Measurements from ENCODE around the gene STRN. TPM values are rescaled to one million over a fixed set of nuclear protein-coding genes. Genes with fewer than 3 reads are reported as not detected.

STRN gene
- total RNA-seq, 2 donors from 2014 or later = 29.2 to 36.0 TPM

DNA sequence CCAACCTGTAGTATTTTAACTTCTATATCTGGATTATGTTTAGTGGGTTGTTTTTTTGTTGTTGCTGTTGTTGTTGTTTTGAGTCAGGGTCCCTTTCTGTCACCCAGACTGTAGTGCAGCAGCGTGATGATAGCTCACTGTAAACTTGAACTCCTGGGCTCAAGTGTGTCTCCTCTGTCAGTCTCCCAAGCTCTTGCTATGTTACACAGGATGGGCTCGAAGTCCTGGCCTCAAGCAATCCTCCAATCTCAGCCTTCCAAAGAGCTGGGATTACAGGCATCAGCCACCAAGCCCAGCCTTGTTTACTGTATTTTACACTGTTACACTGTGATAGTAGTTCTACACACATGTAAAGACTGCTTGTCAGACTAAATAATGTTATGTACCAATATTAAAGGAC lies 9.7 kb upstream of the STRN start:
- no peaks in the 10 kb centered on the region for H3K27me3 Mint-ChIP-seq
- no peak overlapping the region for H3K27ac Mint-ChIP-seq
- H3K36me3 Mint-ChIP-seq (ENCODE audit: low read depth) = peaks cover 2% of the 10 kb centered on the region

DNA sequence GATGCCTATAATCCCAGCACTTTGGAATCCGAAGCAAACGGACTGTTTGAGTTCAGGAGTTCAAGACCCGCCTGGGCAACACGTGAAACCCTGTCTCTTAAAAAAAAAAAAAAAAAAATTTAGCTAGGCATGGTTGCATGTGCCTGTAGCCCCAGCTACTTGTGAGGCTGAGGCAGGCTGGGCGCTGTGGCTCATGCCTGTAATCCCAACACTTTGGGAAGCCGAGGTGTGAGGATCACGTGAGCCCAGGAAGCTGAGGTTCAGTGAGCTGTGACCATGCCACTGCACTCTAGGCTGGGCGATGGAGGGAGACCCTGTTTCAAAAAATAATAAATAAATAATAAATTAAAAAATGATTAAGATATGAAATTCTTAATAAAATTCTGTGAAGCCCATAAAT lies 9.0 kb upstream of the STRN start:
- DNase-seq (no peak), ATAC-seq (no peak)
- no peaks in the 10 kb centered on the region for H3K9me3 ChIP-seq (ENCODE audit: control insufficient read depth, low read length, poor library complexity, severe bottlenecking)
- no peak overlapping the region for H3K4me3 Mint-ChIP-seq
- no peaks in the 10 kb centered on the region for H3K4me1 Mint-ChIP-seq
- no peaks in the 10 kb centered on the region for H3K27me3 Mint-ChIP-seq
- peaks cover 2% of the 10 kb centered on the region for H3K36me3 Mint-ChIP-seq (ENCODE audit: low read depth)
- H3K27ac Mint-ChIP-seq = no peak overlapping the region

More for the DNA sequence above, 9.7 kb upstream of the STRN start:
- DNase-seq (no peak), ATAC-seq (no peak)
- no peak overlapping the region for H3K4me3 Mint-ChIP-seq
- no peaks in the 10 kb centered on the region for H3K9me3 ChIP-seq (ENCODE audit: control insufficient read depth, low read length, poor library complexity, severe bottlenecking)
- no peaks in the 10 kb centered on the region for H3K4me1 Mint-ChIP-seq

DNA sequence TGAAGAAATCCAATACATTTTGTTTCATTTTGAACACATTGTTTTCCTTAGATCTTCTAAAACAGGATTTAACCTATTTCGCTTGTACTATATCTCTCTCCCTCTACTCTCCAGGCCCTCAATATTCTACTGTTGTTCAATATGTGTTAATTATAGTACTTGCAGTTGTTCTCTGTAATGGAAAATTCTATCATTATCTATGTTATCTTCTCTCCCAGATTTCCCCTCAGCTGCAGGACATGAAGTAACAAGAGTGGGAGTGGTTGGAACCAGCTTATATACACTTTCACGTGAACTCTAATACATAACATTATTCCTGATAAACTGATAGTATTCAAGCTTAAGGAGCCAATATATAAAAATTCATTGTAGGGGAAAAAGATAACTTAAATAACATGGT lies 7.0 kb upstream of the STRN start:
- no peaks in the 10 kb centered on the region for H3K9me3 ChIP-seq (ENCODE audit: control insufficient read depth, low read length, poor library complexity, severe bottlenecking)
- H3K4me1 Mint-ChIP-seq = no peaks in the 10 kb centered on the region
- no peak overlapping the region for H3K27ac Mint-ChIP-seq
- H3K36me3 Mint-ChIP-seq (ENCODE audit: low read depth) = no peaks in the 10 kb centered on the region
- DNase-seq = no peak
- no peak overlapping the region for H3K4me3 Mint-ChIP-seq
- no peak for ATAC-seq
- no peaks in the 10 kb centered on the region for H3K27me3 Mint-ChIP-seq

DNA sequence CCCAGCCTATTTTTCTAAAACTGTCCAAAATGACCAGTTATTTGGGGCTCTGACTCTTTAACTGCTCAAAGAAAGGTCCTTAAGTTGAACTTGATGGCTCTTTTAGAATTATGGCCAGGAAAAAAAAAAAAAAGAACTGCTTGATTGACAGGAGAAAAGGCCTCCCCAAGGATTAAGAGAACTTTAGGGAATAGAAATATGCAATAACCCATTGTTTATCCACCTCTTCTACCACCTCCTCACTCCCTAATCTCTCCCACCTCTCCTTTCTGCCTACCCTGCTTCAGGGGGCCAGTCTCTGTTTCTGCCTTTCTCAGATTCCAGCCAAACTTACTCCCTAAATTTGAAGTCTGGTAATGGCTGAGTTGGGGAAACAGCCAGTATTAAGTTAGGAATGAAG lies 5.7 kb upstream of the STRN start:
- no peak overlapping the region for H3K4me3 Mint-ChIP-seq
- H3K36me3 Mint-ChIP-seq (ENCODE audit: low read depth) = no peaks in the 10 kb centered on the region
- no peak overlapping the region for H3K27ac Mint-ChIP-seq
- no peaks in the 10 kb centered on the region for H3K27me3 Mint-ChIP-seq
- ATAC-seq (no peak), DNase-seq (no peak)
- peaks cover 8% of the 10 kb centered on the region for H3K4me1 Mint-ChIP-seq
- H3K9me3 ChIP-seq (ENCODE audit: control insufficient read depth, low read length, poor library complexity, severe bottlenecking) = no peaks in the 10 kb centered on the region

- Mint-ChIP-seq H3K4me3 (peak overlapping the region; percentile 99), H3K27me3 (no peaks in the 10 kb centered on the region), H3K4me1 (peaks cover 40% of the 10 kb centered on the region), H3K27ac (peak overlapping the region; percentile 99), H3K36me3 (ENCODE audit: low read depth) (no peaks in the 10 kb centered on the region)
- no peaks in the 10 kb centered on the region for H3K9me3 ChIP-seq (ENCODE audit: control insufficient read depth, low read length, poor library complexity, severe bottlenecking)
- no peak for ATAC-seq
- no peak for DNase-seq
These were observed 1.0 kb upstream of the STRN start for GRCh38 chr2:36967236-36967876.

DNA sequence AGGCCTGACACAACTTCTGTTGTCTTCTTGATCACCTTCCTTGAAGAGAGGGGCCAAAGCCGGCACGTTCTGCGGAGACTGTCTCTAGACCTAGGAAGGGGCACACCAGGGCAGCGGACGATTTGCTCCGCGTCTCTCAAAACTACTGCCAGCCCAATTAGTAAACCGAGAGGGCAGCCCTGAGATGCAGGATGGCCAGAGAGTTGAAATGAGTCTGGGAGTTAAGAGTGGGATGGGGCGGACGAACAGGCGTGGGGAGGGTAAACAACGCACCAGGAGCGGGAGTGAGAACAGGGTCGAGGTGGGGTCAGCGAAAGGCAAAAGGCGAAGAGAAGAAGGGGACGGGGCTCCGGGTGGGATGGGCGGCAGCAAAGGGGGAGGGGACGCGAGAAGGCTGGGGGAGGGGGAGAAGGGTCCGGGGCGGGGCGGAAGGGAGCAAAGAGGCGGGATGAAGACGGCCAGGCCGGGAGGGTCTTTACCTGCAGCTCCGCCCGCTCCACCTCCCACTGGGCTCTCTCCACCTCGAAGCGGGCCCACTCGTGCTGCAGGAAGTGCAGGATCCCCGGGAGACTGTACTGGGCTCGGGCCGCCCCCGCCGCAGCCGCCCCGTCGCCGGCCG lies 476 bp downstream of the STRN start:
- H3K36me3 Mint-ChIP-seq (ENCODE audit: low read depth) = peaks cover 6% of the 10 kb centered on the region
- H3K4me3 Mint-ChIP-seq = peak overlapping the region; percentile 99
- DNase-seq (peak in 2 of 3 donors; percentile 7 to 13), ATAC-seq (no peak)
- H3K4me1 Mint-ChIP-seq = peaks cover 50% of the 10 kb centered on the region
- peak overlapping the region; percentile 89 for H3K27ac Mint-ChIP-seq
- no peaks in the 10 kb centered on the region for H3K27me3 Mint-ChIP-seq
- no peaks in the 10 kb centered on the region for H3K9me3 ChIP-seq (ENCODE audit: control insufficient read depth, low read length, poor library complexity, severe bottlenecking)

GRCh38 chr2:36965206-36965605 lies 1.1 kb downstream of the STRN start:
- H3K27ac Mint-ChIP-seq = peak overlapping the region; percentile 89
- ATAC-seq (no peak), DNase-seq (no peak)
- H3K9me3 ChIP-seq (ENCODE audit: control insufficient read depth, low read length, poor library complexity, severe bottlenecking) = no peaks in the 10 kb centered on the region
- peaks cover 6% of the 10 kb centered on the region for H3K36me3 Mint-ChIP-seq (ENCODE audit: low read depth)
- peak overlapping the region; percentile 99 for H3K4me3 Mint-ChIP-seq
- no peaks in the 10 kb centered on the region for H3K27me3 Mint-ChIP-seq
- peaks cover 53% of the 10 kb centered on the region for H3K4me1 Mint-ChIP-seq

DNA sequence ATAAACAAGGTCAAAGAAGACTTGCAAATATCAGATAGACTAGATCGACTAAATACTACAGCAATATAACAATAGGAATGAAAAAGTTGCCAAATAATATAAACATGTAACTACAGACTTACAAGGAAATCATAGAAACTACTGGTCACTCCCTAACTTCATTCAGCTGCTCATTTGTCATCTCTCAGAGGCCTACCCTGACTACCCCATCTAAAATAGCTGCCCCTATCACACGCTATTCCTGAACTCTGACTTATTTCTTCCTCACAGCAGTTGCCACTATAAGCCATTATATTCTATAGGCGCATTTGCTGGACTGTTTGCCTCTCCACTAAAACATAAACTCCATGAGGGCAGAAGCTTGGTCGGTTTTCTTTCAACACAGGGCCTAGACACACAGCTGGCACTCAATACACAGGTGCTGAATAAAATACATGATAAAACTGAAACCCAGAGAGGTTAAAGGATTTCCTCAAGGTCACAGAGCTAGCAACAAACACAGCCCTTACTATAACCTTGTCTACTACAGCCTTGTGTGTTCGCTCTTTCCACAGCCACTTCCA lies 1.8 kb downstream of the STRN start:
- peaks cover 56% of the 10 kb centered on the region for H3K4me1 Mint-ChIP-seq
- no peaks in the 10 kb centered on the region for H3K27me3 Mint-ChIP-seq
- ATAC-seq = no peak
- H3K9me3 ChIP-seq (ENCODE audit: control insufficient read depth, low read length, poor library complexity, severe bottlenecking) = no peaks in the 10 kb centered on the region
- DNase-seq = no peak
- peaks cover 6% of the 10 kb centered on the region for H3K36me3 Mint-ChIP-seq (ENCODE audit: low read depth)
- H3K27ac Mint-ChIP-seq = peak overlapping the region; percentile 89
- peak overlapping the region; percentile 99 for H3K4me3 Mint-ChIP-seq

DNA sequence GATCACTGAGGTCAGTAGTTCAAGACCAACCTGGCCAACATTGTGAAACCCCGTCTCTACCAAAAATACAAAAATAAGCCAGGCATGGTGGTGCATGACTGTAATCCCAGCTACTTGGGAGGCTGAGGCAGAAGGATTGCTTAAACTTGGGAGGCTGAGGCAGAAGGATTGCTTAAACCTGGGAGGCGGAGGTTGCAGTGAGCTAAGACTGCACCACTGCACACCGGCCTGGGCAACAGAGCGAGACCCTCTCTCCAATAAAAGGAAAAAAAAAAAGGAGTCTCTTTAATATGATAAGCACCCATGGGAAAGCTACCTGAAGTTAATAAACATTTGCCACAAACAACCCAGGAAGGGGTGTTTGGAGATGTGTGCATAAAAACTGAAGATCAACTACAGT lies 2.6 kb downstream of the STRN start:
- H3K36me3 Mint-ChIP-seq (ENCODE audit: low read depth) = peaks cover 6% of the 10 kb centered on the region
- no peaks in the 10 kb centered on the region for H3K27me3 Mint-ChIP-seq
- H3K4me1 Mint-ChIP-seq = peaks cover 58% of the 10 kb centered on the region
- no peak overlapping the region for H3K27ac Mint-ChIP-seq
- H3K4me3 Mint-ChIP-seq = peak overlapping the region; percentile 12
- H3K9me3 ChIP-seq (ENCODE audit: control insufficient read depth, low read length, poor library complexity, severe bottlenecking) = no peaks in the 10 kb centered on the region
- ATAC-seq (no peak), DNase-seq (no peak)

- no peak for ATAC-seq
These were observed 3.2 kb downstream of the STRN start for GRCh38 chr2:36963106-36963505.

DNA sequence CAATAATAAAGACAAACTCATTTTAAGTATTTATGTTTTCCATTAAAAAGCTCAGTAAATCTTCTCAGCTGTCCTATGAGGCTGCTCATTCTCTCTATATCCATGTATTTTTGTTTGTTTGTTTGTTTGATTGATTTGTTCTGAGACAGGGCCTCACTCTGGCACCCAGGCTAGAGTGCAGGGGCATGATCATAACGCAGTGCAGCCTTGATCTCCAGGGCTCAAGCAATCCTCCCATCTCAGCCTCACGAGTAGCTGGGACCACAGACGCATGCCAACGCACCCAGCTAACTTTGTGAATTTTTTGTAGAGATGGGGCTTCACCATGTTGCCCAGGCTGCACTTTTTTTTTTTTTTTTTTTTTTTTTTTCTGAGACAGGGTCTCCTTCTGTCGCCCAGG lies 5.6 kb downstream of the STRN start:
- peaks cover 8% of the 10 kb centered on the region for H3K36me3 Mint-ChIP-seq (ENCODE audit: low read depth)
- ATAC-seq (no peak), DNase-seq (no peak)
- no peaks in the 10 kb centered on the region for H3K9me3 ChIP-seq (ENCODE audit: control insufficient read depth, low read length, poor library complexity, severe bottlenecking)
- H3K27ac Mint-ChIP-seq = no peak overlapping the region
- no peak overlapping the region for H3K4me3 Mint-ChIP-seq
- peaks cover 53% of the 10 kb centered on the region for H3K4me1 Mint-ChIP-seq
- H3K27me3 Mint-ChIP-seq = no peaks in the 10 kb centered on the region

More at GRCh38 chr2:36963106-36963505, 3.2 kb downstream of the STRN start:
- no peaks in the 10 kb centered on the region for H3K9me3 ChIP-seq (ENCODE audit: control insufficient read depth, low read length, poor library complexity, severe bottlenecking)
- peaks cover 8% of the 10 kb centered on the region for H3K36me3 Mint-ChIP-seq (ENCODE audit: low read depth)
- H3K27ac Mint-ChIP-seq = peak overlapping the region; percentile 91
- peaks cover 63% of the 10 kb centered on the region for H3K4me1 Mint-ChIP-seq
- DNase-seq = no peak
- no peaks in the 10 kb centered on the region for H3K27me3 Mint-ChIP-seq
- peak overlapping the region; percentile 59 for H3K4me3 Mint-ChIP-seq

GRCh38 chr2:36960005-36960675 lies 6.2 kb downstream of the STRN start:
- ATAC-seq (no peak), DNase-seq (no peak)
- H3K4me3 Mint-ChIP-seq = no peak overlapping the region
- H3K27me3 Mint-ChIP-seq = no peaks in the 10 kb centered on the region
- H3K36me3 Mint-ChIP-seq (ENCODE audit: low read depth) = peaks cover 8% of the 10 kb centered on the region
- peaks cover 52% of the 10 kb centered on the region for H3K4me1 Mint-ChIP-seq
- no peak overlapping the region for H3K27ac Mint-ChIP-seq
- H3K9me3 ChIP-seq (ENCODE audit: control insufficient read depth, low read length, poor library complexity, severe bottlenecking) = no peaks in the 10 kb centered on the region

DNA sequence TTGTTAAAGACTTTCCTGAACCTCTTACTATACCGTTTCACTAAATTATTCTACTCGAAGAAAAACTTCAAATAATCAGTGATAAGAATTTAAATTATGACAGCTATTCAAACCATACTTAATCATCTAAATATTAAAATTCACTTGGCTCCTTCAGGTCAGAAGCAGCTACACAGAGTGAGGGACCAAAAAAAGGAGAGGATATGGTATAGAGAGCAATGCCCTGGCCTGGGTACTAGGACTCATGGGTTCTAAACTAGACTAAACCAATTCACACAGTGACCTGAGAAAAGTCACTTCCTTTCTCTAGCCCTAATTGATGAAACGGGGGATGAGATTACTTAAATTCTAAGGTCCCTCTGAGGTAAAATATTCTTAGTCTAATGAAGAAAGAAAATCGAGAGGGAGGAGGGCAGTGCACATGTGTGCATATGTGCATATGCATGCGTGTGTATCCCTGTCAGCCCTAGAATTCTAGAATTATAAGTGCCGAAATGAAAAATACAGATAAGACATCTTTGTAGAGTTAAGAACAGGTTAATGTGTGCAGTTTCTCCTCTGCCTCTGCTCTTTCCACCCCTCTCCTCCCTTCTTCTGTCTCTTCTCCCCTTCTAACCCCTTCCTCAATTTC lies 11.2 kb downstream of the STRN start:
- Mint-ChIP-seq H3K4me3 (peak overlapping the region; percentile 45), H3K4me1 (peaks cover 31% of the 10 kb centered on the region), H3K36me3 (ENCODE audit: low read depth) (peaks cover 4% of the 10 kb centered on the region), H3K27me3 (no peaks in the 10 kb centered on the region), H3K27ac (no peak overlapping the region)
- ATAC-seq (no peak), DNase-seq (no peak)
- no peaks in the 10 kb centered on the region for H3K9me3 ChIP-seq (ENCODE audit: control insufficient read depth, low read length, poor library complexity, severe bottlenecking)

Measured in T-helper 17 cell (primary cell).